ENCODE measurements around the gene HS3ST4. TPM values are rescaled to one million over a fixed set of nuclear protein-coding genes. Genes with fewer than 3 reads are reported as not detected.
"Not testable (repeated sequence)": the region's sequence is repeated elsewhere in the genome, so short reads cannot be mapped to it uniquely, and the experiment has no call there.

The HS3ST4 gene
- total RNA-seq, 1 donor from 2014 or later, result 0.18 TPM

DNA sequence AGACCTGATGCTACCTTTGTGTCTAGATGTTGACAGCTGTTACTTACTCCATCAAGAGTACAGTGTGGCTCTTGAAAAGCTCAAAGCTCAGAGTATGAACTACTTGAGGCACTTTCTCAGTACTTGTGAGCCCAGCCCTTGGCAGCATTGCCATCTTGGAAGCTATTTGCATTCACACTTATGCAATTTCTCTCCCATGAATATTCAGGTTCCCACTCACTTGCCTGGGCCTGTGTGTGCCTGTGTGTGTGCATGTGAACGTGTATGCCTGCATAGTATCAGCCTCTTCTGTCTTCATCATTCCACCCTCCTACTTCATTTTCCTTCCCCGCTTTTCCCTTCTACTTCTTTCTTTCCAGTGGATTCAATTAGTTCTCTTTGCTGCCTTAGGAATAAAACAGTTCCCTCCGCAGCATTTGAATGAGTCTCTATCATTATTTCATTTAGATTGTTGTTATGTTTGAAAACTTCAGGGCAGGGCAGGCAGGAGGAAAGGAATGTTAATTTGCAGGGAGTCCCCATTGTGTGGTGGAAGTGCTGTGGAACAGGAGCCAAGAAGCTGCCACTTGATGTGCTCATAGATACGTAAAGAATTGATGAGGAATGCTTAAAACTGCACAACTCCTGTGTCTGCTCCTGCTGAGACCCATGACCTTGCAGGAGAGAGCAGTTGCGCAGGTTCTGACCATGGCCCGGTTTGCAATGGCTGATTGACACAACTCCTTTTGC lies 58.9 kb downstream of the HS3ST4 start:
- H3K4me3 ChIP-seq, result no peak overlapping the region
- no peak overlapping the region for H3K27ac ChIP-seq
- no peaks in the 10 kb centered on the region for H3K27me3 ChIP-seq (ENCODE audit: low read depth)
- peak in 1 of 2 donors; percentile 49 for ATAC-seq
- no peak for DNase-seq
- intact Hi-C loops (cut with DNase I), result no loop called here
- H3K4me1 ChIP-seq, result no peaks in the 10 kb centered on the region
- H3K36me3 ChIP-seq, result no peaks in the 10 kb centered on the region
- H3K9me3 ChIP-seq, result no peaks in the 10 kb centered on the region
- TF ChIP-seq, protein P1, sequence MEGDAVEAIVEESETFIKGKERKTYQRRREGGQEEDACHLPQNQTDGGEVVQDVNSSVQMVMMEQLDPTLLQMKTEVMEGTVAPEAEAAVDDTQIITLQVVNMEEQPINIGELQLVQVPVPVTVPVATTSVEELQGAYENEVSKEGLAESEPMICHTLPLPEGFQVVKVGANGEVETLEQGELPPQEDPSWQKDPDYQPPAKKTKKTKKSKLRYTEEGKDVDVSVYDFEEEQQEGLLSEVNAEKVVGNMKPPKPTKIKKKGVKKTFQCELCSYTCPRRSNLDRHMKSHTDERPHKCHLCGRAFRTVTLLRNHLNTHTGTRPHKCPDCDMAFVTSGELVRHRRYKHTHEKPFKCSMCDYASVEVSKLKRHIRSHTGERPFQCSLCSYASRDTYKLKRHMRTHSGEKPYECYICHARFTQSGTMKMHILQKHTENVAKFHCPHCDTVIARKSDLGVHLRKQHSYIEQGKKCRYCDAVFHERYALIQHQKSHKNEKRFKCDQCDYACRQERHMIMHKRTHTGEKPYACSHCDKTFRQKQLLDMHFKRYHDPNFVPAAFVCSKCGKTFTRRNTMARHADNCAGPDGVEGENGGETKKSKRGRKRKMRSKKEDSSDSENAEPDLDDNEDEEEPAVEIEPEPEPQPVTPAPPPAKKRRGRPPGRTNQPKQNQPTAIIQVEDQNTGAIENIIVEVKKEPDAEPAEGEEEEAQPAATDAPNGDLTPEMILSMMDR (IDR thresholded peaks at IDR 0.05), result no peak

DNA sequence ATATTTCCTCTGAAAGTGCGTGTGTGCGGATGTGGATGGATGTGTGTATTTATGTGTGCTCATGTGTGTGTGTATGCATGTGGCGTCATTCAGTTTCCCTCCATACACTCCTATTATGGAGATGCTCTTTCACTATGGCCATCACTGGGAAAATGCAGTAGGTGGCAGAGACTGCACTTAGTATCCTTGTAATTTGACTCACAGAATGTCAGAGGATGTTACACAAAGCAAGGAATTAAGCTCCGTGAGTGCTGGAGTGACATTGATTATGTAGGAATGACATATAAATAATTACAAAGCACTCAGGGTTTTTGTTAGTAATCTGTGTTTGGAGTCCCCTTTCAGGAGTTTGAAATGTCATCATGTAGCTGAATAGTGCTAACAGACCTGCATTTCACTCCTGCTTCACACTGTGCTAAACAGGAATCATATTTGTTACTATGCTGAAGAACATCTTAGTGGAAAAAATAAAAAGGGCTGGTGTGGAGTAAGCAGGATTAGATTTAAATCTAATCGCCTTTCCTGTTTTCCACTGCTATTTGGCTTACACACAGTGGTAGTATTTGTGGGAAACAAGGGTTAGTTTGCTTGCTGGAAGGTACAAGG lies 59.6 kb downstream of the HS3ST4 start:
- intact Hi-C loops (cut with DNase I), result no loop called here
- TF ChIP-seq, protein P1 (IDR thresholded peaks at IDR 0.05), result no peak
- no peak overlapping the region for H3K27ac ChIP-seq
- no peaks in the 10 kb centered on the region for H3K36me3 ChIP-seq
- H3K27me3 ChIP-seq (ENCODE audit: low read depth), result no peaks in the 10 kb centered on the region
- DNase-seq (no peak), ATAC-seq (no peak)
- no peak overlapping the region for H3K4me3 ChIP-seq
- H3K4me1 ChIP-seq, result no peaks in the 10 kb centered on the region
- no peaks in the 10 kb centered on the region for H3K9me3 ChIP-seq

DNA sequence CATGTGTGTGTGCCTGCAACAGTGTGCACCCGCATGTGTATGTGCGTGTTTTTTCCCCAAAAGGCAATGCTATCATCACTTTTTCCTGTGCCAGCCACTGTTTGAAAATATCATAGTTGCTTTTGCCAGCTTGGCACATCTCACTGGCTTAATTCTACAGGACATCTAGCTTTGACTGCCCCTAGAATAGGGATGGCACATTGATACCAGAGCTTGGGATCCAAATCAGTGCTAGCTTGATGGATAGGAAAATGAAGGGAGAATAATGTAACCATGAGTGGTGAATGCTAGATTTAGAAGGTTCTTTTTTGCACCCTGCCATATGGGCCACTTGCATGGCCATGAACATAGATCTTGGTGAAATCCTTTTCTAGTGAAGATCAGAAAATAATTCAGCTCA lies 72.7 kb downstream of the HS3ST4 start:
- no peaks in the 10 kb centered on the region for H3K9me3 ChIP-seq
- TF ChIP-seq, protein P1 (IDR thresholded peaks at IDR 0.05), result no peak
- ATAC-seq, result no peak

DNA sequence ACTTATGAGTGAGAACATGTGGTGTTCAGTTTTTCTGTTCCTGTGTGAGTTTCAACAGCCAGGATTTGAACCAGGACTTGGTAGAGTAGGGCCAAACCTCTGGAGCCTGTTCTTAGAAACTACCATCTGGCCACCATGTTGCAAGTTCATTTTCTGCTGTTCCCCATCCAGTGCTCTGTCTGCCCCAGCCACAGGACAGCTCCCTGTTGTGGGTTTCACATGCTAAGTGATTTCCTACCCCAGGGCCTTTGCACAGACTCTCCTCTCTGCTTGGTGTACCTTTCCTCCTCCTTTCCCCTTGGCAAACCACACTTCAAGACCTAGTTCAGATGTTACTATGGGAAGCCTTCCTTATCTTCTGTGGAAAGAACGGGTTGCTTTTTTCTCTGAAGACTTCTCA lies 79.5 kb downstream of the HS3ST4 start:
- TF ChIP-seq, protein P1 (IDR thresholded peaks at IDR 0.05), result no peak
- no peaks in the 10 kb centered on the region for H3K27me3 ChIP-seq (ENCODE audit: low read depth)
- DNase-seq (no peak), ATAC-seq (no peak)
- H3K27ac ChIP-seq, result no peak overlapping the region
- no peak overlapping the region for H3K4me3 ChIP-seq
- H3K9me3 ChIP-seq, result no peaks in the 10 kb centered on the region
- H3K36me3 ChIP-seq, result no peaks in the 10 kb centered on the region
- H3K4me1 ChIP-seq, result no peaks in the 10 kb centered on the region
- intact Hi-C loops (cut with DNase I), result no loop called here

More for the DNA sequence above, 72.7 kb downstream of the HS3ST4 start:
- H3K27ac ChIP-seq, result no peak overlapping the region
- no peak for DNase-seq
- no peaks in the 10 kb centered on the region for H3K36me3 ChIP-seq
- no peak overlapping the region for H3K4me3 ChIP-seq
- intact Hi-C loops (cut with DNase I), result no loop called here
- no peaks in the 10 kb centered on the region for H3K4me1 ChIP-seq
- no peaks in the 10 kb centered on the region for H3K27me3 ChIP-seq (ENCODE audit: low read depth)

DNA sequence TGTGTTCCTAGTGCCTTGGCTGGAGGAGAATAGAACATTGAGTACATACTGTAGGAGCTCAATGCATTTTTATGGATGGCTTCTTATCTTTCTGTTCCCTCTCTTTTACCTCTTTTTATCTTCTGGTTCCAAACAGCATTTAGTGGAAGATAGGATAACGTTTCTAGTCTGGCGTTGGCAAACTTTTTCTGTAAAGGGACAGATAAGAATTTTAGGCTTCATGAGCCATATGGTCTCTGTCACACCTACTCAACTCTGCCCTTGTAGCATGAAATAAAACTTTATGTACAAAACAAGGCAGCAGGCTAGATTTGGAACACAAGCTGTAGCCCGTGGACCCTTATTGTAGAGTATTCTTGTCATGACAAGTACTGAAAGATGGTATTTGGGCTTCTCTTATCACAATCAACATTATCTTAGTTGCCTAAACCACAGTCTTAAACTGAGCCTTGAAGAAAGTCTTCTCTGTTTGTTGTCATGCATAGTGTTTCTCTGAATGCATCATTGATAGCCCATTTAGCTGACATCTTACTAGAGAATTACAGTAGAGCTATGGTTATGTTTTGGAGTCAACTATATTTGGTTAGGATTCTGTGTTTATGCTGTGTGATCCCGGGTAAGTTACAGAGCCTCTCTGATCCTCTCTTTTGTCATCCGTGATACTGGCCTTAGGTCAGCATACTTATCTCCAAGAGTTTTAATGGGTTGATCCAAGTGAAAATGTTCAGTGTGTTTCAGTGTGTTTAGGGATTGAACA lies 80.2 kb downstream of the HS3ST4 start:
- TF ChIP-seq, protein P1 (IDR thresholded peaks at IDR 0.05), result no peak
- Histone ChIP-seq H3K27me3 (ENCODE audit: low read depth) (no peaks in the 10 kb centered on the region), H3K4me3 (no peak overlapping the region), H3K36me3 (no peaks in the 10 kb centered on the region), H3K27ac (no peak overlapping the region), H3K9me3 (no peaks in the 10 kb centered on the region), H3K4me1 (no peaks in the 10 kb centered on the region)
- ATAC-seq, result no peak
- no peak for DNase-seq
- intact Hi-C loops (cut with DNase I), result no loop called here

DNA sequence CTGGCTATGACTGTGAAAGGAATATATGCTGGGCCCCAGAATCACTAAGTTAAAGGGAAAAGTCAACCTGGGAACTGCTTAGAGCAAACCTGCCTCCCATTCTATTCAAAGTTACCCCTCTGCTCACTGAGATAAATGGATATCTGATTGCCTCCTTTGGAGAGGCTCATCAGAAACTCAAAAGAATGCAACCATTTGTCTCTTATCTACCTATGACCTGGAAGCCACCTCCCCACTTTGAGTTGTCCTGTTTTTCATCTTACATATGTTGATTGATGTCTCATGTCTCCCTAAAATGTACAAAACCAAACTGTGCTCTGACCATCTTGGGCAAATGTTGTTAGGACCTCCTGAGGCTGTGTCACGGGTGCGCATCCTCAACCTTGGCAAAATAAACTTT lies 84.5 kb downstream of the HS3ST4 start:
- H3K4me3 ChIP-seq; H3K36me3 ChIP-seq; H3K4me1 ChIP-seq; DNase-seq; H3K9me3 ChIP-seq; ATAC-seq; H3K27ac ChIP-seq; H3K27me3 ChIP-seq (ENCODE audit: low read depth); intact Hi-C loops (cut with DNase I): not testable (repeated sequence)

Measured in lower lobe of right lung (tissue), 2 donors.